B cell (primary cell): ENCODE data around the gene HDGFL1. TPM values are rescaled to one million over a fixed set of nuclear protein-coding genes. Genes with fewer than 3 reads are reported as not detected.

Source experiments
- ATAC-seq: fragments of 200-7000 bp; cut with Tn5 transposase; one replicate; pipeline ENCODE4 v1.10.0; 2021; ENCODE audit warnings: low read depth, mild to moderate bottlenecking, moderate number of reproducible peaks, moderate library complexity
- CTCF ChIA-PET: fragments of 350-600 bp; sonication (Branson Sonifier 250); formaldehyde crosslinking; loops from one replicate; lab custom pipeline; 2021; ENCODE audit warnings: antibody characterized with exemption, inconsistent platforms; lab: Charles Lee
- POLR2A ChIA-PET: fragments of 350-600 bp; sonication (Branson Sonifier 250); formaldehyde crosslinking; loops from one replicate; lab custom pipeline; 2021; ENCODE audit warnings: antibody characterized with exemption; lab: Charles Lee
- DNase-seq: peaks from one replicate; pipeline ENCODE4 v3.0.0; 2013
- H2AFZ ChIP-seq: 2 replicates; pipeline ENCODE4 v1.6.1; 2012; ENCODE audit warnings: mild to moderate bottlenecking, low read depth, low read length; ENCODE audit not compliant: insufficient read depth, poor library complexity, severe bottlenecking
- H3K27ac ChIP-seq, 2 donors: 1 replicate in 1 of 2; 2 replicates in 1 of 2; pipeline ENCODE4 v1.5.1; 2012 to 2013; ENCODE audit warnings: low read length in 2 of 2, mild to moderate bottlenecking in 2 of 2, moderate library complexity in 1 of 2
- H3K27me3 ChIP-seq, 4 experiments: fragments of 200-600 bp in 1 of 4; sonication (generic) in 1 of 4; replicated peaks in 1 of 4; 1 replicate in 2 of 4; 2 replicates in 2 of 4; pipeline versions ENCODE4 v1.6.1 to v1.7.0; 2013 to 2016; ENCODE audit warnings: low read length in 3 of 4, mild to moderate bottlenecking in 2 of 4, mixed read lengths in 1 of 4, moderate library complexity in 1 of 4; ENCODE audit not compliant: insufficient read depth in 4 of 4, control insufficient read depth in 3 of 4; ENCODE audit errors: control extremely low read depth in 1 of 4
- H3K36me3 ChIP-seq, 2 experiments: replicated peaks in 1 of 2; 1 replicate in 1 of 2; 2 replicates in 1 of 2; pipeline versions ENCODE4 v1.6.1 to v1.7.1; 2013; ENCODE audit warnings: low read length in 1 of 2; ENCODE audit not compliant: insufficient read depth in 2 of 2, control insufficient read depth in 1 of 2; ENCODE audit errors: control extremely low read depth in 1 of 2, extremely low read depth in 1 of 2
- H3K4me1 ChIP-seq, 2 donors: fragments of 200-600 bp in 1 of 2; sonication (generic) in 1 of 2; 1 replicate in 1 of 2; 2 replicates in 1 of 2; pipeline versions ENCODE4 v1.5.1 to v1.6.1; 2013 to 2017; ENCODE audit warnings: low read length in 2 of 2; ENCODE audit not compliant: control insufficient read depth in 2 of 2, insufficient read depth in 2 of 2
- H3K4me2 ChIP-seq: replicated peaks from 2 replicates; pipeline ENCODE3; 2012; ENCODE audit warnings: mild to moderate bottlenecking, low read depth, low read length; ENCODE audit not compliant: poor library complexity, severe bottlenecking
- H3K4me3 ChIP-seq, 5 experiments: fragments of 200-600 bp in 1 of 5; sonication (generic) in 1 of 5; 1 replicate in 3 of 5; 2 replicates in 2 of 5; pipeline versions ENCODE4 v1.5.1 to v1.7.0; 2011 to 2016; ENCODE audit warnings: low read length in 4 of 5, mild to moderate bottlenecking in 4 of 5, low read depth in 2 of 5, control low read depth in 1 of 5, moderate library complexity in 1 of 5; ENCODE audit not compliant: insufficient read depth in 1 of 5; ENCODE audit errors: control extremely low read depth in 1 of 5, extremely low read depth in 1 of 5
- H3K79me2 ChIP-seq: fragments of 200-600 bp; sonication (generic); one replicate; pipeline ENCODE4 v1.6.0; 2016; ENCODE audit warnings: low read length; ENCODE audit not compliant: control insufficient read depth, insufficient read depth
- H3K9ac ChIP-seq: fragments of 200-600 bp; sonication (generic); 2 replicates; pipeline ENCODE4 v1.6.1; 2017; ENCODE audit warnings: mild to moderate bottlenecking, low read length, moderate library complexity
- H3K9me3 ChIP-seq, 3 donors: one replicate each; pipeline versions ENCODE4 v1.6.1 to v1.7.1; 2013; ENCODE audit warnings: low read length in 2 of 3; ENCODE audit not compliant: control insufficient read depth in 2 of 3, insufficient read depth in 1 of 3; ENCODE audit errors: control extremely low read depth in 1 of 3
- H4K20me1 ChIP-seq: 2 replicates; pipeline ENCODE4 v1.6.0; 2012; ENCODE audit warnings: mild to moderate bottlenecking, low read length; ENCODE audit not compliant: insufficient read depth, control insufficient read depth, poor library complexity, severe bottlenecking
- H3K27ac Mint-ChIP-seq: one replicate; pipeline ENCODE4 v1.8.0; 2021; ENCODE audit warnings: mixed read lengths
- H3K27me3 Mint-ChIP-seq: one replicate; pipeline ENCODE4 v1.8.0; 2021; ENCODE audit warnings: mixed read lengths
- H3K4me1 Mint-ChIP-seq: one replicate; pipeline ENCODE4 v1.8.0; 2021; ENCODE audit warnings: mixed read lengths
- H3K4me3 Mint-ChIP-seq: one replicate; pipeline ENCODE4 v1.8.0; 2021; ENCODE audit warnings: mixed read lengths
- H3K9me3 Mint-ChIP-seq: one replicate; pipeline ENCODE4 v1.8.0; 2022; ENCODE audit warnings: mixed read lengths; ENCODE audit not compliant: insufficient read depth
- EZH2 ChIP-seq: IDR thresholded peaks from 2 replicates; pipeline ENCODE4 v1.6.1; 2012; ENCODE audit warnings: borderline replicate concordance, low read depth, mild to moderate bottlenecking, moderate library complexity, low read length; ENCODE audit not compliant: insufficient read depth, poor library complexity, severe bottlenecking
- WGBS: methylation state at CpG from one replicate; pipeline ENCODE4 v1.1.5; 2013; ENCODE audit warnings: missing lambda C conversion rate; ENCODE audit not compliant: insufficient coverage; 5-methylcytosine and 5-hydroxymethylcytosine counted together
- intact Hi-C: fragments of 100-400 bp; cut with micrococcal nuclease; formaldehyde crosslinking; loops from one replicate; pipeline ENCODE4 v1.10.0; 2022
- polyA plus RNA-seq: library from polyadenylated mRNA; depleted of rRNA; stranded (reverse); fragments of >200 nt; gene quantifications from 2 replicates; pipeline ENCODE4 v1.2.3, GENCODE V29; 2012
- total RNA-seq, 2 donors: library from RNA; stranded (reverse); fragments of 120-200 nt in 1 of 2; gene quantifications; 1 replicate in 1 of 2; 2 replicates in 1 of 2; pipeline versions ENCODE4 v1.2.3 to v1.2.4, GENCODE V29; 2013 to 2022
- TF ChIP-seq, protein P1 (sequence below): fragments of 200-600 bp; IDR thresholded peaks from one replicate; pipeline ENCODE4 v1.8.0; 2022; ENCODE audit warnings: antibody characterized with exemption, mild to moderate bottlenecking

Gene HDGFL1
- total and polyA plus RNA-seq, 2 donors (not counting 1 experiment from before 2014, with no cell fraction given) = not detected

DNA sequence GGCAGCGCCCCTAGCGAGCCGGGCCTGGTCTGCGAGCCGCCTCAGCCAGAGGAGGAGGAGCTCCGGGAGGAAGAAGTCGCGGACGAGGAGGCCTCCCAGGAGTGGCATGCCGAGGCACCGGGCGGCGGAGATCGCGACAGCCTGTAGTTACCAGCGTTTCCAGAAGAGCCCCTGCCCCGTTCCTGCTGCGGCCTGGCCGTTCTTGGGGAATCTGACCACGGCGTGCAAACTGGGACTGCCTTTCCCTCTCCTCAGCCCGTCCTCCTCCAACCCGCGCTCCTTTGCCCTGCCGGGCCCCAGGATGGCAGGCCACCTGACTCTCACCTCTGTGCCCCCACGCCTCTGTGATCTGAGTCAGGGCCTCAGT is 802 bp downstream of the HDGFL1 start:
- Histone ChIP-seq H4K20me1 (no peaks in the 10 kb centered on the region), H3K36me3 (no peaks in the 10 kb centered on the region), H3K79me2 (no peaks in the 10 kb centered on the region), H2AFZ (no peak overlapping the region), H3K27ac (no peak overlapping the region), H3K4me3 (no peak overlapping the region), H3K4me1 (no peaks in the 10 kb centered on the region), H3K9me3 (peaks cover 0 to 17% (median 0%) of the 10 kb centered on the region in 3 donors), H3K9ac (no peak overlapping the region), H3K27me3 (no peaks in the 10 kb centered on the region), H3K4me2 (no peak overlapping the region)
- no peak overlapping the region for H3K4me3 Mint-ChIP-seq
- intact Hi-C loops = no loop called here
- no peak for ATAC-seq
- H3K27ac Mint-ChIP-seq = no peak overlapping the region
- no peaks in the 10 kb centered on the region for H3K27me3 Mint-ChIP-seq
- ChIA-PET CTCF (no interaction called here), POLR2A (no interaction called here)
- DNase-seq = no peak
- 96% methylated on average over 26 of the region's 26 CpGs for WGBS
- H3K9me3 Mint-ChIP-seq = peaks cover 2% of the 10 kb centered on the region
- no peaks in the 10 kb centered on the region for H3K4me1 Mint-ChIP-seq
- TF ChIP-seq, protein P1, sequence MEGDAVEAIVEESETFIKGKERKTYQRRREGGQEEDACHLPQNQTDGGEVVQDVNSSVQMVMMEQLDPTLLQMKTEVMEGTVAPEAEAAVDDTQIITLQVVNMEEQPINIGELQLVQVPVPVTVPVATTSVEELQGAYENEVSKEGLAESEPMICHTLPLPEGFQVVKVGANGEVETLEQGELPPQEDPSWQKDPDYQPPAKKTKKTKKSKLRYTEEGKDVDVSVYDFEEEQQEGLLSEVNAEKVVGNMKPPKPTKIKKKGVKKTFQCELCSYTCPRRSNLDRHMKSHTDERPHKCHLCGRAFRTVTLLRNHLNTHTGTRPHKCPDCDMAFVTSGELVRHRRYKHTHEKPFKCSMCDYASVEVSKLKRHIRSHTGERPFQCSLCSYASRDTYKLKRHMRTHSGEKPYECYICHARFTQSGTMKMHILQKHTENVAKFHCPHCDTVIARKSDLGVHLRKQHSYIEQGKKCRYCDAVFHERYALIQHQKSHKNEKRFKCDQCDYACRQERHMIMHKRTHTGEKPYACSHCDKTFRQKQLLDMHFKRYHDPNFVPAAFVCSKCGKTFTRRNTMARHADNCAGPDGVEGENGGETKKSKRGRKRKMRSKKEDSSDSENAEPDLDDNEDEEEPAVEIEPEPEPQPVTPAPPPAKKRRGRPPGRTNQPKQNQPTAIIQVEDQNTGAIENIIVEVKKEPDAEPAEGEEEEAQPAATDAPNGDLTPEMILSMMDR = no peak
- TF ChIP-seq EZH2 = no peak

GRCh38 chr6:22575190-22575589 is 5.8 kb downstream of the HDGFL1 start:
- DNase-seq (no peak), ATAC-seq (no peak)
- CTCF ChIA-PET = no interaction called here
- intact Hi-C loops = no loop called here
- Histone ChIP-seq H2AFZ (no peak overlapping the region), H3K4me3 (no peak overlapping the region), H3K36me3 (no peaks in the 10 kb centered on the region), H3K4me1 (no peaks in the 10 kb centered on the region), H3K27ac (no peak overlapping the region), H3K9ac (no peak overlapping the region), H3K9me3 (peaks cover 0 to 4% (median 0%) of the 10 kb centered on the region in 3 donors), H4K20me1 (no peaks in the 10 kb centered on the region), H3K27me3 (no peaks in the 10 kb centered on the region), H3K79me2 (no peaks in the 10 kb centered on the region), H3K4me2 (no peak overlapping the region)
- no peaks in the 10 kb centered on the region for H3K4me1 Mint-ChIP-seq
- peaks cover 2% of the 10 kb centered on the region for H3K9me3 Mint-ChIP-seq
- no peak overlapping the region for H3K27ac Mint-ChIP-seq
- TF ChIP-seq, protein P1 = no peak
- TF ChIP-seq EZH2 = no peak
- POLR2A ChIA-PET = no interaction called here
- WGBS = no CpG with 5 or more reads among the region's 2 CpGs
- H3K4me3 Mint-ChIP-seq = no peak overlapping the region
- H3K27me3 Mint-ChIP-seq = no peaks in the 10 kb centered on the region
